ENCODE data around the gene AIDA.

The AIDA gene

DNA sequence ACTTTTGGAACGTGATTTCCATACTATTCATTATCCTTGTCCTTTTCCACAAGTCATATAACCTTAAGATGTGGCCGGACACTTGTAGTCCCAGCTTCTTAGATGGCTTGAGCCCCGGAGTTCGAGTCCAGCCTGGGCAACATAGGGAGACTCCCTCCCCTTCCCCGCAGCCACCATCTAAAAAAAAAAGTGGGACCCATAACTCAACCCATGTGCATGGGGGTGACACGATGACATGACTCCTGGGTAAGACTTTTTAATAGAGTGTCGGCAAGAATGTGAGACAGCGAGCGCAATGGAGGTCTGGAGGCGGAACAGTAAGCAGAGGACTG lies 68.7 kb downstream of the AIDA start:
- DNase-seq: no peak

DNA sequence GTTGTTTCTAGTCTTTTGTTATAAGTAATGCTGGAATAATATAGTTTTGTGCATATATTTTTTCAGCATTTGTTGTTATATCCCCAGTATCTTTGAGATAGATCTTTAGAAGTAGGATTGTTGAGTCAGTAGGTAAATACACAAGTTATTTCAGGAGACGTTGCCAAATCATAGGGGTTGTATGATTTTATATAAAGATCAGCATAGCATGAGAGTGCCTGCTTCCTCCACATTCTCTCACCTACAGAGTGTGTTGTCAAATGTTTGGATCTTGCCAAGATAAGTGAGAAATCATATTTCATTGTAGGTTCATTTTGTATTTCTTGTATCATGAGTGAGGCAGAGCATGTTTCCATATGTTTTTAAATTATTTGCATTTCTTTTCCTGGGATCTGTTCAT lies 69.8 kb downstream of the AIDA start:
- no peak for DNase-seq

DNA sequence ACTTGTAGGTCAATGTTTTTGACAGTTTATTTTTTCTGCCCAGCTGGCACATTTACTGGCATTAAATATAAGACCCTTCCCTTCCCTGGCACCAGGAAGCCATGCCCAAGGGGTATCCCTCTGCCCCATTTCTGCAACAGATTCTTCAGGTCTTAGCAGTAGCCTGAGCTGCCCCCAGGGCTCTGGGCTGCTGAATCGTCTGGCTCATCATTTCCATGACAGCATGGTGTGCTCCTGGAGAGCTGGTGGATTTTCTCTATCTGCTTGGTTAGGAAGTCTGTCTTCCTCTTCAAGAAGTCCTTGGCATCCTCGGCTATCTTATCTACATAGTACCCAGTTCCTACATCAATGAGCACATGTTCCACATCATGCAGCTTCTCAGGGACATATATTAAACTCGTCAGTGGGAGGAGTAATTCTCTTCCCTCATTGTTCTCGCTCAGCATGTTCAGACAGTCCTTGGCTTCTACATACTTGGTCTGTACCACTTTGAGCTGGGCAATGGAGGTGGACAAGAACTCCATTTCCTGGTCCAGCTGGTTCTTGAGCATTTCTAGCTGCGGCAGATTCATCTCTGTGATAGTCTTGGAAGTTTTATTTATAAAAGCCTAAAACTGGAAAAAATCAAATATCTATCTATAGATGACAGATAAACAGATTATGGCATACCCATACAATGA lies 70.9 kb downstream of the AIDA start:
- DNase-seq: no peak

DNA sequence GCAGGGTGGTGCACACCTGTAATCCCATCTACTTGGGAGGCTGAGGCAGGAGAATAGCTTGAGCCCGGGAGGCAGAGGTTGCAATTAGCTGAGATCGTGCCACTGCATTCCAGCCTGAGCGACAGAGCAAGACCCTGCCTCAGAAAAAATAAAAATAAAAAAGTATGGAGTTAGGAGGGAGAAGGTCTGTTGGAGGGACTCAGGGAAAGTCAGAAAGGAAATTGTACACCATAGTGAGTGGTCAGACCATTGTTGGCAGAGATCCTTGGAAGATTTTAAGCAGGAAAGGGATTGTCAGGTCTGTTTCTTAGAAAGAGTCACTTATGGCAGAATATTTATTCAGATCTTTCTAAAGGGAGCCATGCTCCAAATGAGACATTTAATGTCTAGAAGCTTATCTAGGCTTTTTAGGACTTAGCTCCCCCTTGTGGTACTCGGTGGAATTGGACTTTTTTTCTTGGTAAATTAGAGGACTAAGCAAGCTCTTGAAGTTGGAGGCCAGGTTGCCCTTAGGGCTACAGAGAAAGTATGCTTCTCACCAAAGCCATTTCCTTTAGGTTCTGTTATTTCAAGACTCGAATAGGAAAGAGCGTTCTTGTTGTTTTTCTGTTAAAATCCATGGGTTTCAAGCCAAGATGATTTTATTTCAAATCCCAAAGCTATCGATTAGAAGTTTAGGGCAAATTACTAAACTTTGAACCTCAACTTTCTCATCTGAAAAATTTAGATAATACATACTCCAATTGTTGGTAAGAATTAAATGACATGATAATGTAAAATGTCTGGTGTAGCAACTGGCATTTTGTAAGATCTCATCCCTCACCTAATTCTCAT lies 77.9 kb downstream of the AIDA start:
- peak; percentile 81 for DNase-seq

DNA sequence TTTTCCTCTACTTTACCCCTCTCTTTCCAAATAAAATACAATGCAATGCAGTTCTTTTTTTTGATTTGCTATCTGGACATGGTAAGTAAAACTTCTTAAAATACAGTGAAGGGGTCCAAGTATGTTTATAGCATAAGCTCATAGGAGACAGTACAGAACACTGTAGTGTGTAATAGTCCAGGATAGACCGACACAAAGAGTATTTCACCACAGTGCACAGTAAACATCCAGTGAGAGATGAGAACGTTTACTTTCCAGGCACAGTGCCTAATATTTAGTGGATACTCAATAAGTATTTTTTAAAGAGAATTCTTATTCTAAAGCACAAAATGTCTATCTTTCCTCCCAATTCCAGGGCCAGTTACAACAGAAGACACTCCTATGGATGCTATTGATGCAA lies 79.5 kb downstream of the AIDA start:
- DNase-seq: no peak

DNA sequence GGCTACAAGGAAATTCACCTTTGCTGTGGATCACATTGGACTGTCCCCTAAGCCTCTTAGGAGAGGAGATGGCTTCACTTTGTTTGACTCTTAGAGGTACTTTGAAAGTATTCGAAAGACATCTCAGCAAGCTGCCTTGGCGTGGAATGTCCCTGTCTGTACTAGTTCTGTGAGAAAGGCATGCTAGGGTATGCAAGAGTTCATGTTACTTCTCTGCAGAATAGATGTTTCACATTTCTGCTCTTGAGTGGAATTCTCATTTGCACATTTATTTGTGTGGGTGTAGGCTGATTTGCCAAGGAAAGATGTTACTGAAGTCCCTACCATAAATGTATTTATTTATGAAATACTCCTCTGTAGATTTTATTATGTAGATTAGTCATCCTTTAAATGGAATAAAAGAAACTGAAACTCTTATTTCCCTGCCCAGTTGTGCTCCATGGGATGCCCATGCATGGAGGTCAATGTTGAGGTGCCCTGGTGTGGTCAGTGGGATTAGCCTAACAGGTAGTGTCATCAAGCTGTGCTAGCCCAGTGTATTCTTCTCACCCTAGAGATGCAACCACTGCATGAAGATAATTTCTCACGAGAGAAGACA lies 80.6 kb downstream of the AIDA start:
- DNase-seq: no peak

DNA sequence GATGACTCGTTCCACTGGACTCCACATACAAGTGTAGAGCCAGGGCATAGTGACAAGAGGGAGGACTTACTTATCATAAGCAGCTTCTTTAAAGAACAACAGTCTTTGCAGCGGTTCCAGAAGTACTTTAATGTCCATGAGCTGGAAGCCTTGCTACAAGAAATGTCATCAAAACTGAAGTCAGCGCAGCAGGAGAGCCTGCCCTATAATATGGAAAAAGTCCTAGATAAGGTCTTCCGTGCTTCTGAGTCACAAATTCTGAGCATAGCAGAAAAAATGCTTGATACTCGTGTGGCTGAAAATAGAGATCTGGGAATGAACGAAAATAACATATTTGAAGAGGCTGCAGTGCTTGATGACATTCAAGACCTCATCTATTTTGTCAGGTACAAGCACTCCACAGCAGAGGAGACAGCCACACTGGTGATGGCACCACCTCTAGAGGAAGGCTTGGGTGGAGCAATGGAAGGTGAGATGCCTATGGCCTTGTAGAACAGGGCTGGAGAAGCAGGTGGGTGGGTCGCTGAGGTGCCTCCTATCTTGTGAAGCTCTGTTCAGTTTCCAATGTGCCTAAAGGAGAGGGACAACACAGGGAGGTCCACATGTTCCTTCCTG lies 82.3 kb downstream of the AIDA start:
- no peak for DNase-seq

DNA sequence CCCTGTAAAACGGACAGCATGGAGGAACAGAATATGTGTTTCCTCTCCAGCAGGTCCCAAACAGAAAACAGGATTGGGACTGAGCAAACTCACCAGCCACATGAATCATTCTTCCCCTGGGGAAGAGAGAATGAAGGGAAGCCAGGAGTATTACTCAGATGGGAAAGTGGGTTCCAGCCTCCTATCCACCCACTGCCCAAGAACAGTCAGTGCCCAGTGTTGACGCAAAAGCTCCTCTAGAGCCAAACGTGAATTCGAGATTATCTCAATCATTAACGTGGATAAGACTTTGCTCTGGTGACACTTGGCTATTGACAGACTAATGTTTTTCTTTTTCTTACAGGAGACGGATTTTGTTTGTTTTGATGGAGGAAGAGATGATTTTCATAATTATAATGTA lies 85.1 kb downstream of the AIDA start:
- DNase-seq: no peak

DNA sequence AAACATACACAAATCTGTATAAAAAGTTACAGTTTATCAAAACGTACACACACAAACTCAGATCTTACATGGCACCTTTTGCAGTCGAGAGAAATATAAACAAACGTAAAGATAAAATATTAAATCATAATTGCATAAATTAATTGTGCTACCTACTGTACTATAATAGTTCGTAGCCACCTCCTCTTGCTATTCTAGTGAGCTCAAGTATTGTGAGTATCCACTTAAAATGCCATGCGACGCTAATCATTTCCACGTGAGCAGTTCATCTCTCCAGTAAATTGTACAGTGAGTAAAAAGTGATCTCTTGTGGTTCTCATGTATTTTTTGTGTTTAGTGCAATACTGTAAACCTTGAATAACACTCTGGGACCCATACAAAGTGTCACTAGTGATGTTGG lies 88.1 kb downstream of the AIDA start:
- DNase-seq: no peak

DNA sequence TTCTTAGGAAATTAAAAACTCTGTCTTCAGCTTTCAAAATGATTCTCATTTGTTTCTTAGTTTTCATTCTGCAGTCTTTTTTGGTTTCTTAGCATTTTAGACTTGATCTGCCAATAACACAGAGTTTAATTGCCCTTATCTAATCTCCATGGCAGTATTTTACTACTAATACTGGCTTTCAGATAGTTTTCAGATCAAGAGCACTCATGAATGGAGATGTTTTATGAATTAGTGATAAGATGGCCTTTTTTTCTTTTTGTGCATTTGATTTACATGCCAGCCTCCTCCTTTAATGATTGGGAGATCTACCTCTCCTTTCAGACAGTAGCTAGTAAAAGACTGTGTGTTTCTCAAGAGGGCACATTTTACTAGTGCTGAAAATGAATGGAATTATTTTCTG lies 88.8 kb downstream of the AIDA start:
- DNase-seq: no peak

DNA sequence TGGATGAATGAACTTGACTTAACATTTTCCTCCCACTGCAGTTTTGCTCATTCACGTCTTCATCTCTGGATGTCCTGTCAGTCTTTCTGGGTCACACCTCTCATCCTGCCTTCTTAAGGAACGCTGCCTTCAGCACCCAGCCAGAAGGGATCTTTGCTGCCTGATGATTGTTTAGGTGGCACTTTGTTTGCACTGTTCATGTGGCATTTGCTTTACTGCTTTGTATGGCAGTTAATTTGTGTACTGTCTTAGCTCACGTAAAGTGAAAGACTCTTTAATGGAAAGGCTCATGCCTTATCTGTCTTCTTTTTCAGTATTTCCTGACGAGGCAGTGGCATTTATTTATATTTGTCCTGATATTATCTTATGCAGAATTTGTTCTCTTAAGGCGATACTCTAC lies 89.5 kb downstream of the AIDA start:
- no peak for DNase-seq

DNA sequence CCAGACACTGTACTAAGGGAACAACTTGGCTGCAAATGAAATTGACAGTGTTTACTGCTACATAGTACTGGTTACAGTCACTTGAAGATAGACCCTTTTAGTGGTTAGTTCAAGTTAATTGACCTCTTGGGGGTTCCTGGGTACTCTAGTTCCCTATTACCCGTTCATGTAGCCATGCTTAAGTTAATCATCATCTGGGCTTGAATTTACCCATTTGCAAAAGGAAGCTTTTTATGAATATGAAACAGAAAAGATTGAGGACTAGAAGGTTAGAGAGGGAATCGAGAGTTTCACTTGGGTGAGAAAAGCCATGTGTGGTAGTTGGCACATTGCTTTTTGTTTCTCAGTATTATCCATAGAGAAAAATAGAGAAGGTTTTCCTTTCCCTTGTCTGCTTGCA lies 91.7 kb downstream of the AIDA start:
- DNase-seq: no peak

DNA sequence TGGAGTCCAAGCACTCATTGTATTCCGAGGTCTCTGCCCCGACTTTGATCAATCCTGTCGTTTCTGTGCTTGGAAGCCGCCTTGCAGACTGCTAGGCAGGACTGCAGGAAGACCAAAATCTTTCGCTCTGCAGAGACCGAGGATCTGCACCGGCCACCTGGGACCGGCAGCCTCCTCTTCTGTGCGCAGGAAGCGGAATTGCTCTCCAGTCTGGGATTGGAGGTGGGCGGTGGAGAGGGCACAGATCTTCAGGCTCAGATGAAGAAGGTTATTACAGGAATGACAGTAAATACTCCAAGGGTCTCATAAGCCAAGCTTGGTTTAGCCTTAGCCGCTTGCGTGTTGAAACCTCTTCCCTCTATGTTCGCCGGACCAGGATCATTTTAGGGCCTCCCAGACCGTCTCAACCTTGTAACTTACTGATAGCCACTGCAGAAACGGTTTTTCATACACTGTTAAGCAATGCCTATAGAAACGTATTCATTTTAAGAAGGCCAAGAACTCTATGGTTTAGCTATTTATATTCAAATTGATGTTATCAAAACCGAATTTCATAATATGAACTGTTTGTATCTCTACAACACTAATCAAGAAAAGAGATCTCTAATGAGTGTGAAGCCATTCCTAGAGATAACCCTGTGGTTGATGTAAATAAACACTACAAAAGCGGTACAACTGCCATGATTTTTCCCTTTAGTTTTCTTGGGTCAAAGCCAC lies 93.3 kb downstream of the AIDA start:
- DNase-seq: peak; percentile 52
